ENCODE data around the gene KCTD16.

DNA sequence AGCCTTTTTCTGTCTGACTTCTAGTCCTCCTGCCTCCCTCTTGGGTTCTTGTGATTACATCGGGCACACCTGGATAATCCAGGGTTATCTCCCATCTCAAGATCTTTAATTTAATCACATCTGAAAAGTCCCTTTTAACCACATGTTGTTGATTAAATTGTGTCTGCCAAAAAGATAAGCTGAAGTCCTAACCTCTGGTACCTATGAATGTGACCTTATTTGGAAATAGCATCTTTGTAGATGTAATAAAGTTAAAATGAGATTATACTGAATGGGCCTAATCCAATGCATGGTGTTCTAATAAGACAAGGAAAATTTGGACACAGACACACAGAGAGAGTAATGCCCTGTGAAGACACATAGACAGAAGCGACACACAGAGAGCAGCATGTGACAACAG, 232.4 kb downstream of the KCTD16 start:
- TF ChIP-seq CTCF (IDR thresholded peaks at IDR 0.05) (no peak), POLR2A (IDR thresholded peaks at IDR 0.05) (no peak)

Measured in Peyer's patch (tissue), 4 donors.